ENCODE measurements around the gene TP63. TPM values are rescaled to one million over a fixed set of nuclear protein-coding genes. Genes with fewer than 3 reads are reported as not detected.

Gene TP63
- polyA plus RNA-seq, 3 donors: 0.58 to 1.9 (median 1.7) TPM

DNA sequence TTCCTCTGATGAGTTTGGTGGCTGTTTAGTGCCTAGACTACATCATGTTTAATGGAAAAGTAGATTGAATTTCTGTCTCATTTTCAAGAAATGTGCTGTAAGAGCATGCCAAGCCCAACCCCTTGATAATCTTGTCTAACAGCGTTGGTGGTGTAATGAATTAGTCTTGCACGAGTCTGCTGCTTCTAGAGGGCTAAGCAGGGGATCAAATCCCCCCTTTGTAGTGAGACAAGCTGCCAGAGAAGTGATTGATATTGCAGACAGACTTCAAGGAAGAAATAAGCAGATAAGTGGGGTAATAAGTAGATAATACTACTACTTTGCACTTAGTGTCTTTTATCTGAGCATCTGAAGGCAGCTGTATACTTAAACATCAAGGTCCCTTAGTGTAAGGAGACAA is 141.4 kb downstream of the TP63 start:
- DNase-seq (ENCODE audit: low read depth in 3 of 3, low spot score in 2 of 3): no peak

GRCh38 chr3:189773056-189773455 is 141.9 kb downstream of the TP63 start:
- DNase-seq (ENCODE audit: low read depth in 3 of 3, low spot score in 2 of 3): no peak

DNA sequence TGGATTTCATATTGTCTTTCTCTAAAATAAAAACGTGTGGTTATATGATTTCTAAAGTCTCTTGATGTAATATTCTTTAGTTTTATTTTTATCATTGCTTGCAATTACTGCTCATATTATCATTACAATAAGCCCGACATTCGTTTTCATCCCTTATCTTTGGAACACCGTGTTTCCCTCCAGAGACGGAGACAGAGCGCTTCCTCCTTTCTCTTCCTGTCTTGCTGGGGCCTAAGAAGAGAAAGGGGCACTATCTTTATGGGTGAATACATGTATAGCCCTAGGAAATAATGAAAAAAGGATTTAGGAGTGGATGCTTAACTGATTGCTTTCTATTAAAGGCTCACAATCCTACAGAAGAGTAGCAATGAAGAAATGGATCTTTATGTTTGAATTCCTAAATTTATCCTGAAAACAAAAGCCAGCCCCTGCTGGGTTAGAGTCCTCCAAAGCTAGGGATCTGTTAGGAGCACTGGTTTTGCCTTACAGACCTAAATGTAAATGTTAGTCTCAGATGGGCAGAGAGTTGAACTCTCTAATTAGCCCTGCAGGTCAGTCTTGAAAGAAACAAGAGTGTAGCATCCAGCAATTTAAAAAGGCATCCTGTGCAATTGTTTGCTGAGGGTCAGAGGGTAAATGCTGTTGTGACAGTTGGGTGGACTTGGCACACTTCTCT is 145.1 kb downstream of the TP63 start:
- DNase-seq (ENCODE audit: low read depth in 3 of 3, low spot score in 2 of 3): no peak

DNA sequence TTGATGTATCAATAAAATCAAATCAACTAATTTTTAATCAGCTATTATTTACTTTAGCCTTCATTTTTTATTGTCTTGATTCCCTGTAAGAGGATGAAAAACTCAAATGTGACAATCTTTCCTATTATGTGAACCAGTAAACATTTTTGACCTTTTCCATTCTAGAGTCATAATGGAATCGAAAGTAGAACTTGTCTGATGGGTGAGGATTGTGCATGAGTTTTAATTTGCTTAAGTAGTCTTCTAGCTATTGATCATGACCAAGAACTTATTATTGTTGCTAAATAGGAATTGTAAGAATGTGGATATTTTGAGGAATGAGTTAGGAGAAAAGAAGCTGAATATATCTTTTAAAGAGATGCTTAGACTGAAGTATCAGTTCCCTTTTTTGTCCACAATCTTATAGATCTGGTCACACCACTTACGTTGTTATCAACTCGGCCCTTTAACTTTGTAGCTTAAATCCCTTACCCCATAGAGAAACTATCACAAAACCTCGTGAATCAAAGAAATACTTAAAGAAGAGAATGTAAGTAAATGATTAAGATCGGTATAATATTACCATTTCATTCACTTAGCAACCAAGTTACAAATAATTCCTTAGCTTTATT is 147.3 kb downstream of the TP63 start:
- no peak for DNase-seq (ENCODE audit: low read depth in 3 of 3, low spot score in 2 of 3)

- no peak for DNase-seq (ENCODE audit: low read depth in 3 of 3, low spot score in 2 of 3)
Observed at GRCh38 chr3:189779166-189779565, 148.0 kb downstream of the TP63 start.

- no peak for DNase-seq (ENCODE audit: low read depth in 3 of 3, low spot score in 2 of 3)
Observed at GRCh38 chr3:189780546-189781270, 149.5 kb downstream of the TP63 start.

DNA sequence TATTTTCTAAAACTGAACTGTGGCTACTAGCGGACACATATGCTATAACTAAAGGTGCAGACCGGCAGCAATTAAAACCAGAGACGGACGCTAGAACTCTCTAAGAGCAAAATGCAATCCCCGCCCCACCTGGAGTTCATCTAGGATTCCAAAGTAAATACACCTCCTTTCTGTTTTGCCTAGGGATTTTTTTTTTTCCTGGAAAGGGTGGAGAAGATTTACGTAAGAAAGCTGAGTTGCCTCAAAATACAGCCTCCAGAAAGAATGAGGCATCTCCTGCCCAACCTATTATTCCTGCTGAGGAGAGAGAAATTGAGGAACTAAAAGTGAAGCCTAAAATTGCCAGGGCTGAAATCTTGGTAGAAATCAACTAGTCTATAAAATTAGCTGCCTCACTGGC is 150.2 kb downstream of the TP63 start:
- DNase-seq (ENCODE audit: low read depth in 3 of 3, low spot score in 2 of 3): peak in 1 of 3 donors; percentile 40

DNA sequence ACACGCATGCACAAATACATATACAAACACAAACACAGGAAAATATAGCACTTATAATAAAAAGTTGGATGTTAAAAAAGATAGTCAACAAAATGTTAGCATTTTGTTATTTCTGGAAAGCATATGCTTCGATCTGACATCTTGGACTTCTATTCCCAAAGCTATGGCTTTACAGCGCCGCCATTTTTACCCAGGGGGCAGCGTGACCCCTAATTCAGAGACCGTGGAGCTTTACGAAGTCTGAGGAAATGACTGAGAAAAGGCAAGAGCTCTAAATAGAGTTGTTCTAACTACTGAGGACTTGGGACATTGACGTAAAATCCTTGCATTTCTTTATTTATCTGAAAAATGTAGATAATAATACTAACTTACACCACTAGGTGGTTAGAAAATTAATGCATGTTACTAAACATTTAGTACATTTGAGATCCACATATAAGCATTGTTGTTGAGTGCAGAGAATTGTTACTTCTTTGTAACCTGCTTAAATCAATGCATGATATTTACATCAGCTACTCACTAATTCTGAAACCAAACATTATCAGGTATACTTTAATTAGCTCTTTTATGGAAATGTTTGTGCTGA is 155.4 kb downstream of the TP63 start:
- DNase-seq (ENCODE audit: low read depth in 3 of 3, low spot score in 2 of 3): no peak

DNA sequence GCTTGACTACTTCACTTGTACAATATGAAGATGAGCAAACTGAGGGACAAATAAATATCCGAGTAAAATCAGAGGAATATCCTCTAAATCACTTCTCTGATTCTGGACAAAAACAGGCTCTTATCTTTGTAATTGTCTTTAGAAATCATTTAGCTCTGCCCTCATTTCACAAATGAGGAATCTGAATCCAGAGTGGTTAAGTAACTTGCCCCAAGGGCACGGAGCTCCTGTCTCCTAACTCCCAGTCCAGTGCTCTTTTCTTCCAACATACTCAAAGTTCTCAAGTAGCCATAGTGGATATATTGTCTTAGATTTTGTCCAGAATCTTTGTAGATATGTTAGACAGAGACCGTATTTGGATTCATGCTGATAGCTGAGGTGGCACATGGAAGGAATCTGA is 156.0 kb downstream of the TP63 start:
- DNase-seq (ENCODE audit: low read depth in 3 of 3, low spot score in 2 of 3): no peak

GRCh38 chr3:189787632-189788031 is 156.4 kb downstream of the TP63 start:
- DNase-seq (ENCODE audit: low read depth in 3 of 3, low spot score in 2 of 3): no peak

DNA sequence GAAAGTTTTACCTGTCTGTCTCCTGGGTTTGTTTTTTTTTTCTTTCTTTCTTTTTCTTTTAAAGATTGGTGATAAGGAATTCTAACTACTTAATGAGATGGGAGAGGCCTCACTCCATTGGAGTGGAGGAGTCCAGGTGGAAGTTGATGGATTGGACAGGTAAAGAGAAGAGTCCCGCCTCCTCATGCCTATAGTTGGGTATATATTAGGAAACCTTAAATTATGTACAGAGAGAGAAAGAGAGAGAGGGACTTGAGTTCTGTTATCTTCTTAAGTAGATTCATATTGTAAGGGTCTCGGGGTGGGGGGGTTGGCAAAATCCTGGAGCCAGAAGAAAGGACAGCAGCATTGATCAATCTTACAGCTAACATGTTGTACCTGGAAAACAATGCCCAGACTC is 158.2 kb downstream of the TP63 start:
- DNase-seq (ENCODE audit: low read depth in 3 of 3, low spot score in 2 of 3): no peak

DNA sequence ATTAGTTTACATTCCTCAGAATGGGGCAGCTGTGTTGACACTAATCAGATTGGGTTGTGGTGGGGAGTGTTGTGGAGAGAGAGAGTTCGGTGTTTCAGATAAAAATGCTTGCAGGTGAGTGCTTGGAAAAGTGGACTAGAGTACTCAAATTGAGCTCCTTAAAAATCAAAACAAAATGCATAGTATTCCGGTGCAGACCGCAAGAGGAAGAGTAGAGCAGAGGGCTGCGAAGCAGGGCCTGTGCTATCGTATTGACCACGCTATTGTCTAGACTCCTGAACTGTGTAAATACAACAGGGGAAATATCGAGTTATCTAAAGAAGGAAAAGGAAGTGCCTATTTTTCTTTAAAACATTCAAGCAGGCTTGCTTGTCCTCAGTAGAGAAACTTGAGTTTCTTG is 159.5 kb downstream of the TP63 start:
- no peak for DNase-seq (ENCODE audit: low read depth in 3 of 3, low spot score in 2 of 3)

- DNase-seq (ENCODE audit: low read depth in 3 of 3, low spot score in 2 of 3): no peak
Observed at GRCh38 chr3:189792046-189792929, 161.1 kb downstream of the TP63 start.

- DNase-seq (ENCODE audit: low read depth in 3 of 3, low spot score in 2 of 3): no peak
Observed at GRCh38 chr3:189794518-189794917, 163.3 kb downstream of the TP63 start.

- no peak for DNase-seq (ENCODE audit: low read depth in 3 of 3, low spot score in 2 of 3)
Observed at GRCh38 chr3:189797103-189797750, 166.0 kb downstream of the TP63 start.

GRCh38 chr3:189799366-189799765 is 168.2 kb downstream of the TP63 start:
- no peak for DNase-seq (ENCODE audit: low read depth in 3 of 3, low spot score in 2 of 3)

- no peak for DNase-seq (ENCODE audit: low read depth in 3 of 3, low spot score in 2 of 3)
Observed at GRCh38 chr3:189800436-189800835, 169.2 kb downstream of the TP63 start.

GRCh38 chr3:189803254-189803653 is 172.1 kb downstream of the TP63 start:
- no peak for DNase-seq (ENCODE audit: low read depth in 3 of 3, low spot score in 2 of 3)

DNA sequence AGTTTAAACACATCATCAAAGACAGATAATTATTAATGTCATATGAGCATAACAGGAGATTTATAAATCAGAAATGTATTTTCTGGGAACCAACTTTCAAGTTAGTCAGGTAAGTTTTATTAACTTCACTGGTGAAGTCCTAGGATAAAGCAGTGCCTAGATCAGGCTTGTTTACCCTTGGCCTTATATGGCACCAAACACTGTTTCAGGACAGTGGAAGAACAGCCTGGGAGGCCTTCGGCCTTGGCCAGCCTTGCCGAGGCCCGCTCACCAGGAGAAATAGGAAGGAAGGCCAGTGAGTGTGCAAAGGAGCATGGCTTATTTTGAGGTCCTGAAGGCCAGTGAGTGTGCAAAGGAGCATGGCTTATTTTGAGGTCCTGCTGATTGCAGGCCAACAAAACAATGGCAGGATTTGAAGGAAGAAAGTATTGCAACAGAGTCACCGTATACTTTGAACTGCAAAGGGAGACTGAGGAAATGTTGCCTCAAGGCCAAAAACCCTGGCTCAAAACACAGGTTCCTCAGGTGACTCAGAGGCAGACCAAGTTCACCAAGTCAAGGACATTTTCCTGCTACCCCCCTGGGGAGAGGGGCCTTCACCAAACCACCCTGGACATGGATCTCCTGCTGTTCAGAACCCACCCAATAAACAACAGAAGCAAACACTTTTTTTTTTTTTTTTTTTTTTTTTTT is 174.3 kb downstream of the TP63 start:
- no peak for DNase-seq (ENCODE audit: low read depth in 3 of 3, low spot score in 2 of 3)
